SU-DHL-6 (cell line): ENCODE measurements around the gene ARFGAP3.

Experiments
- CTCF ChIP-seq: fragments of 200-600 bp; sonication (generic); IDR thresholded peaks from one replicate; pipeline ENCODE4 v1.5.1; 2017; ENCODE audit warnings: antibody characterized with exemption, mild to moderate bottlenecking, low read length, moderate library complexity; ENCODE audit not compliant: insufficient read depth, poor library complexity, severe bottlenecking
- EZH2phosphoT487 ChIP-seq: fragments of 200-600 bp; sonication (generic), shearing (Covaris generic); conservative IDR thresholded peaks from 2 replicates; pipeline ENCODE4 v1.6.1; 2018; ENCODE audit warnings: mild to moderate bottlenecking, antibody characterized with exemption, low read length, moderate library complexity, mixed read lengths

GRCh38 chr22:42799061-42799460 lies 58.0 kb downstream of the ARFGAP3 start:
- TF ChIP-seq CTCF (no peak), EZH2phosphoT487 (no peak)
